GOT3 (cell line): ENCODE data around the gene OXT.
A peak's percentile ranks its signal among the peaks of the same experiment; 100 is the strongest.
"Not testable (repeated sequence)": the region's sequence is repeated elsewhere in the genome, so short reads cannot be mapped to it uniquely, and the experiment has no call there.

Experiments used
- DNase-seq: peaks from one replicate; lab custom pipeline; 2025; ENCODE audit warnings: mixed read lengths; lab: John Stamatoyannopoulos, UW

Gene OXT

GRCh38 chr20:3071610-3072529, at the start of gene OXT:
TSS of gene OXT (plus strand) at chr20:3071620. CDS start at chr20:3071656, 36 bp downstream.
- DNase-seq, result no peak

DNA sequence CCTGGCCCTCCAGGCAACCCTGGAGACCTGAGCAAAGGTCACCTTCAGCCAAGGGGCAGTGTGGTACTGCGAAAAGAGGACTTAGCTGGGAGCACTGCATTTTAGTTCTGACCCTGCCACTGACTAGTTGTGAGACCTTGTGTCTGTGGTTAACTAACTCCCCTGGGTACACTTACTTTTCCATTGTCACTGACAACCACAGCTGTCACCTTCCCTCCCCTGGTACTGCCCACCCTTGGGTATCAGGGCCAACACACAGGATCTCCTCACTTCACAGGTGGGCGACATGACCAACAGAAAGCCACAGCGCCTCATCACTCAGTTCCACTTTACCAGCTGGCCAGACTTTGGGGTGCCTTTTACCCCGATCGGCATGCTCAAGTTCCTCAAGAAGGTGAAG, 49.6 kb upstream of the OXT start:
- DNase-seq, result no peak

- DNase-seq, result not testable (repeated sequence)
Measured at GRCh38 chr20:3022559-3023490, 48.6 kb upstream of the OXT start.

- DNase-seq, result no peak
Measured at GRCh38 chr20:3027987-3028386, 43.4 kb upstream of the OXT start.

DNA sequence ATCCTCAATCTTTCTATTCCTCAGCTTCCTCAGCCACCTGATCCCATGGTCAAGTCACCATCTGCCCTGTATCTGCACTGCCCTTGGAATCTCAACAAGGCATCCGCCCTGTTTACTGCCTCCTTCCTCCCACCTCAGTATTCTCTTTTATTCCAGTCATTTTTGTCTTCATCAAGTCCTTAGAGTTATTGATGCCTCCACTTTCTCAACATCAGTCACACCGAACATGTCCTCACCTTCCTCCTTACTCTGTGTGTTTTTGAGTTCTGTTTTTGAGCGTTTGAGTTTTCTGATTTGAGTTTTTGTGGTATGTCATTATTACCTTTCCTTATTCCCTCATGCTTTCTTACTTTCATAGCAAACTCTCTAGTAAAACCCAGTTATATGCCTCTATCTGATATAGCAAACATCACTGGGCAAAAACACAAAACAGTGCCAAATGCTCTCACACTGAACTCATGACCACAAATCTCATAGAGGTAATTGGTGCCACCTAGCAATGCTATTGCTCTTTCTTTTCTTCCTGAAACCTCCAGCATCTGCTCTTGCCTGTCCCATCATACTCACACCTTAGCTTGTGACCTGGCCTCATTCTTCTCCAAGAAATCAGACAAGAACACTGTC, 39.8 kb upstream of the OXT start:
- DNase-seq, result no peak

DNA sequence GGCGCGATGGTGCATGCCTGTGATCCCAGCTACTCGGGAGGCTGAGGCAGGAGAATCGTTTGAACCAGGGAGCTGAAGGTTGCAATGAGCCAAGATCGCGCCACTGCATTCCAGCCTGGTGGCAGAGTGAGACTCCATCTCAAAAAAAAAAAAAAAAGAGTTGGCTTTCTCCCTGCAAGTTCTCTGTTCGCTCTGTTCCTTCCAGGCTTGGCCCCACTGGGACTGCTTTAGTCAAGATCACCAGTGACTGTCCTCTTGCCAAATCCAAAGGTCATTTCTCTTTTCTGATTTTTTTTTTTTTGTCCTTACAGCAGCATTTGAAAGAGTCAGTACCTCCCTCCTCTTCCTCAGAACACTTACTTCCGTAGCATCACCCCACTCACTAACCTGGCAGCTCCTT, 38.8 kb upstream of the OXT start:
- no peak for DNase-seq

GRCh38 chr20:3037654-3038053, 33.8 kb upstream of the OXT start:
- no peak for DNase-seq

DNA sequence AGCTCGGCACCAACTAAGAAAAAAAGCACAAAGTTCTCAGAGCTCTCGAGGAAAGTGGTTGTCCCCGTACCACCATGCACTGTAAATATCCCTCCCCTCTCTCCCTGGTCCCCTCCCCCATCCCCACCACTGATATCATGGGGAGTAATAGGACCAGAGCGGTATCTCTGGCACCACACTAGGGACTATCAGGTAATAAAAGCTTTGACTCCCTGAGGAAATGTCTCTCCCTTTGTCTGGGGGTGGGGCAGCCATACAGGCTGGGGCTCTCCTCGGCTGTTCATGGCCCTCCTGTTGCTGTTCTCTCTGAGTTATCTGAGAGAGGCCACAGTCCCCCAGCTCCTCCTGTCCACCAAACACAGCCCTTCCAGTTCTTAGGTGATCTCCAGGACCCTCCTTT, 33.0 kb upstream of the OXT start:
- DNase-seq, result no peak

DNA sequence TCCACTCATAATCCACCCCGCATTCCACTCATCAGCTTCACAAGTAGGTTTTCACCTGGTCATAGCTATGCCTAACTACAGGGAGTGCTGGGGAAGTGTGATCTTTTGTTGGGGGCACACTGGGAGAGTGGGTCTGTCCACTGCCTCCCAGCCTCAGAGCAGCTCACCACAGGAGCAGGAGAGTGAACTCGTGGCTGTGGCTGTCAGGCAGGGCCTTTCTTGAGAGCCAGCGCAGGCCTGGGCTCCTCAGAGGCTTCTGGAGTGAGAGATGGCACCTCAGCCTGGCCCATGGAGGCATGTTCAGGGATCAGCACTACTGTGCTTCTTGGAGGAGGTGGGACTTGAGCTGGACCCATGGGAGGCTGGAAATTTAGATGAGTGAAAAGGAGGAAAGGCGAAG, 32.0 kb upstream of the OXT start:
- no peak for DNase-seq

DNA sequence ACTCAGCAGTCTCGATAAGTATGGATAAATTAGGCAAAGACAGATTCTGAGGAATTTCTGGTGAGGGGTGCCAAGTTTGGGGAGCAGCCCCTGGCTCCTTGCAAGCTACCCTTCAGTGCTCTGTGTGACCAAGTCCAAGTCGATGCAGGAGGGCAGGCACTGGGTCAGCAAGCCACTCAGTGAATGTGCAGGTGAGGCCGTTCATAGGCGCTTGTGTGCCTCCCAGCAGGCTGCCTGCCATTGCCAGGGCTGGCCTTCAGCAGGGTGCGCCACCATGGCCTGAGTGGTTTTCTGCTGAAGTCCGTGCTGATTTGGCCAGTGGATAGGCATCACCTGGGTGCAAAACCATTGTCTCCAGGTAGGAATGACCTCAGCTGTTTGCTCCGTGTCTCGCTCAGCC, 31.3 kb upstream of the OXT start:
- no peak for DNase-seq

DNA sequence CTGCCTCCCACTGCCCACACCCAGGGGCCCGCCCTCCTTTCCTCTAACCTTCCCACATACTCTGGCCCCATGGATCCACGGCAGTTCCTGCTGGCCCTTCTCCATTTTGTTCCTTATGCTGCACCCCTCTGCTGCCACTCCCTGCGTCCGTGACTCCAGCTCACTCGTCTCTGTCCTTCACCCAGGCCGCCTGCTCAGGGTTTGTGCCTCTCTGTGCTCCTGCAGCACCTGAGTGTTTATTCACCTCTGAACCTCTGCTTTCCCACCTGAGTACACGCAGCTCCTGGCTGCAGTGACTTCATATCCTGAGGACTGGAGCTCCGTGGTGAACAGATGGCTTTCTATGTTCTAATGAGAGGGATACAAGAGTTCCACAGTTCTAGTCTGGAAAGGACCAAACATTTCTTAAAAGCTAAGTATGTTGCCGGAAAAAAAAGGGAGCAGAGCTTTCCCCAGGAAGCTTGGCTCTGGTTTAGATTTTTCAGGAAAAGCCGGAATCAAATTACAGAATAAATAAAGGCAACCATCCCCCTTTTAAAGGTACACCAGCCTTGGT, 29.5 kb upstream of the OXT start:
- no peak for DNase-seq

- DNase-seq, result no peak
Measured at GRCh38 chr20:3042625-3043024, 28.8 kb upstream of the OXT start.

- DNase-seq, result no peak
Measured at GRCh38 chr20:3043322-3043721, 28.1 kb upstream of the OXT start, which contains the start of gene GNRH2. TSS of gene GNRH2 (plus strand) at chr20:3043622. CDS start at chr20:3044415, 793 bp downstream.

- DNase-seq, result no peak
Measured at GRCh38 chr20:3044336-3044965, 27.0 kb upstream of the OXT start.

DNA sequence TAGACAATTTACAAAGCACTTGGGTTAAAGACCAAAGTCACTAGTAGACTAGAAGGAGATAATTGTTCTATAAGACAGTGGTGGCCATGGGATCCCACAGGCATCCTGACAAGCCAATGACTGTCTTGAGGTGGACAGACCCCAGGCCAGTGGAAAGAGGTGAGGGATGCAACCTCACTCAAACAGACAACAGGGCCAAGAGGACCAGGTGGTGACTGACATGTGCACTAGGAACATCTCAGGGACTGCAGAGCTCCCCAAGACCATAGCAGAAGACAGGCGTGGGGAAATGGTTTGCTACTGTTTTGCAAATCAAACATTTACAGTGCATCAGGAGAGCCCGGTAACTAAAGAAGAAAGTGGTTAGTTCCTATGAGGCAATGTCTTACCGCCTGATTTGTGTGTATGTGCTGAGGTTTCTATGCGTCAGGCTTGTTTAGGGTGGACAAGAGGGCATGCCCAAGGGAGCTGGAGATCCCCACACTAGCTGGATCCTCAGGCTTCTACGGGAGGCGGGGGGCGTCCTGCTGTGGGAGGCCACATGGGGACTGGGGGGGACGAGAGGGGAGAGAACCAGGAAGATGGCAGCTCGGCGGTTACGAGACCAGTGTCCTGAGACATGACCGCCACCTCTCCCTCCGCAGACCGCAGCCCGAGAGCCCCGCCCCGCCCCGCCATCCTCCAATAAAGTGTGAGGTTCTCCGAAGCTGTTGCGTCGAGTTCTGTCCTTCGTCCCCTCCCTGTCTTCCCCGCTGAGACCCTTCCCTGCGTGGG, 26.2 kb upstream of the OXT start:
- peak; percentile 81 for DNase-seq

DNA sequence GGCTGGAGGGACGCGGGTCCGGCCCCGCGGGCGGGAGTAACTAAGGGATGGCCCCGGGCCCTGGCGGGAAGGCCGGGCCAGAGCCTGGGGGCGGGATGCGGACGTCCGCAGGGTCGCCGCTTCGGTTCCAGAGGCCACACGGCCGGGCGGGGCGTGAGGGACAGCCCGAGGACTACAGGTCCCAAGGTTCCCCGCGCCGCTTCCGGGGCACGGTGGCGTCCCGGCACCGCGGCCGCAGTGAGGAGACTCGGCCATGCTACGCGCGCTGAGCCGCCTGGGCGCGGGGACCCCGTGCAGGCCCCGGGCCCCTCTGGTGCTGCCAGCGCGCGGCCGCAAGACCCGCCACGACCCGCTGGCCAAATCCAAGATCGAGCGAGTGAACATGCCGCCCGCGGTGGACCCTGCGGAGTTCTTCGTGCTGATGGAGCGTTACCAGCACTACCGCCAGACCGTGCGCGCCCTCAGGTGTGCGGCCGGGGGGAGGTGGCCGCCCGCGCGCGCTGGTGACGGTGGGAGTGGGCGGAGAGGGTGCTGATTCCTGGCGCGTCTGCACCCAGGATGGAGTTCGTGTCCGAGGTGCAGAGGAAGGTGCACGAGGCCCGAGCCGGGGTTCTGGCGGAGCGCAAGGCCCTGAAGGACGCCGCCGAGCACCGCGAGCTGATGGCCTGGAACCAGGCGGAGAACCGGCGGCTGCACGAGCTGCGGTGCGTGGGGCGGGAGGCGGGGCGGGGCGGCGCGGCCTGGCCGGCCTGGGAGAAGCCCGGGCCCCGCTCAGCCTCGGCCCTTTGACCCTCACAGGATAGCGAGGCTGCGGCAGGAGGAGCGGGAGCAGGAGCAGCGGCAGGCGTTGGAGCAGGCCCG, 25.4 kb upstream of the OXT start, which contains the start of gene MRPS26:
TSS of gene MRPS26 (plus strand) at position 237 of the 861 bp plus-strand sequence. CDS start at position 254, 17 bp downstream.
- peak; percentile 81 for DNase-seq

GRCh38 chr20:3046677-3047462, 24.6 kb upstream of the OXT start:
- no peak for DNase-seq
